Duodenal mucosa (tissue), 2 donors: ENCODE data around the gene CKMT2.
"Not testable (repeated sequence)": the region's sequence is repeated elsewhere in the genome, so short reads cannot be mapped to it uniquely, and the experiment has no call there.

Experiments used
- H3K27ac ChIP-seq: one replicate; pipeline ENCODE4 v1.7.0; 2013; ENCODE audit warnings: low read depth, low read length
- H3K27me3 ChIP-seq, 2 donors: one replicate each; pipeline ENCODE4 v1.7.0; 2013; ENCODE audit warnings: low read length in 2 of 2, control low read depth in 1 of 2; ENCODE audit not compliant: insufficient read depth in 2 of 2, control insufficient read depth in 1 of 2
- H3K36me3 ChIP-seq, 2 donors: one replicate each; pipeline ENCODE4 v1.7.0; 2013; ENCODE audit warnings: low read length in 2 of 2, control low read depth in 1 of 2; ENCODE audit not compliant: insufficient read depth in 2 of 2, control insufficient read depth in 1 of 2
- H3K4me1 ChIP-seq, 2 donors: one replicate each; pipeline ENCODE4 v1.7.0; 2013; ENCODE audit warnings: low read length in 2 of 2, control low read depth in 1 of 2; ENCODE audit not compliant: insufficient read depth in 2 of 2, control insufficient read depth in 1 of 2
- H3K4me3 ChIP-seq, 2 donors: one replicate each; pipeline ENCODE4 v1.7.0; 2013; ENCODE audit warnings: low read length in 2 of 2, low read depth in 1 of 2
- H3K9ac ChIP-seq, 2 donors: one replicate each; pipeline ENCODE4 v1.7.0; 2013; ENCODE audit warnings: low read length in 2 of 2, low read depth in 1 of 2
- H3K9me3 ChIP-seq, 2 donors: one replicate each; pipeline ENCODE4 v1.7.0; 2013; ENCODE audit warnings: low read length in 2 of 2, control low read depth in 1 of 2; ENCODE audit not compliant: control insufficient read depth in 1 of 2

The CKMT2 gene

GRCh38 chr5:81246697-81247096 is 13.6 kb downstream of the CKMT2 start:
- H3K9me3 ChIP-seq: no peaks in the 10 kb centered on the region
- H3K4me1 ChIP-seq: no peaks in the 10 kb centered on the region
- H3K27me3 ChIP-seq: no peaks in the 10 kb centered on the region
- H3K4me3 ChIP-seq: no peak overlapping the region
- H3K27ac ChIP-seq: no peak overlapping the region
- H3K36me3 ChIP-seq: peaks cover 0 to 5% of the 10 kb centered on the region in 2 donors
- no peak overlapping the region for H3K9ac ChIP-seq

GRCh38 chr5:81247441-81247972 is 14.4 kb downstream of the CKMT2 start:
- Histone ChIP-seq H3K27me3 (no peaks in the 10 kb centered on the region), H3K4me3 (no peak overlapping the region), H3K4me1 (no peaks in the 10 kb centered on the region), H3K27ac (no peak overlapping the region), H3K36me3 (peaks cover 0 to 5% of the 10 kb centered on the region in 2 donors), H3K9ac (no peak overlapping the region), H3K9me3 (no peaks in the 10 kb centered on the region)

GRCh38 chr5:81249240-81249639 is 16.1 kb downstream of the CKMT2 start:
- Histone ChIP-seq H3K4me3 (no peak overlapping the region), H3K36me3 (peaks cover 0 to 5% of the 10 kb centered on the region in 2 donors), H3K4me1 (no peaks in the 10 kb centered on the region), H3K27me3 (no peaks in the 10 kb centered on the region), H3K9ac (no peak overlapping the region), H3K9me3 (no peaks in the 10 kb centered on the region), H3K27ac (no peak overlapping the region)

GRCh38 chr5:81250004-81250403 is 16.9 kb downstream of the CKMT2 start:
- H3K27me3 ChIP-seq: no peaks in the 10 kb centered on the region
- no peak overlapping the region for H3K9ac ChIP-seq
- H3K9me3 ChIP-seq: no peaks in the 10 kb centered on the region
- H3K27ac ChIP-seq: no peak overlapping the region
- H3K4me1 ChIP-seq: no peaks in the 10 kb centered on the region
- peaks cover 0 to 5% of the 10 kb centered on the region in 2 donors for H3K36me3 ChIP-seq
- H3K4me3 ChIP-seq: no peak overlapping the region

GRCh38 chr5:81251922-81252321 is 18.8 kb downstream of the CKMT2 start:
- Histone ChIP-seq H3K9ac (no peak overlapping the region), H3K9me3 (no peaks in the 10 kb centered on the region), H3K27ac (no peak overlapping the region), H3K4me1 (no peaks in the 10 kb centered on the region), H3K36me3 (peaks cover 0 to 5% of the 10 kb centered on the region in 2 donors), H3K4me3 (no peak overlapping the region), H3K27me3 (no peaks in the 10 kb centered on the region)

- Histone ChIP-seq H3K36me3 (peaks cover 0 to 5% of the 10 kb centered on the region in 2 donors), H3K9ac (no peak overlapping the region)
Observed at GRCh38 chr5:81252904-81253303, 19.8 kb downstream of the CKMT2 start.

GRCh38 chr5:81253875-81254274 is 20.8 kb downstream of the CKMT2 start:
- no peaks in the 10 kb centered on the region for H3K9me3 ChIP-seq
- H3K4me1 ChIP-seq: no peaks in the 10 kb centered on the region

More at GRCh38 chr5:81252904-81253303, 19.8 kb downstream of the CKMT2 start:
- no peaks in the 10 kb centered on the region for H3K9me3 ChIP-seq
- H3K4me3 ChIP-seq: no peak overlapping the region
- no peak overlapping the region for H3K27ac ChIP-seq
- no peaks in the 10 kb centered on the region for H3K4me1 ChIP-seq
- H3K27me3 ChIP-seq: no peaks in the 10 kb centered on the region

GRCh38 chr5:81254886-81255559 is 21.9 kb downstream of the CKMT2 start:
- no peak overlapping the region for H3K9ac ChIP-seq
- no peak overlapping the region for H3K27ac ChIP-seq
- no peaks in the 10 kb centered on the region for H3K9me3 ChIP-seq
- H3K4me3 ChIP-seq: no peak overlapping the region
- no peaks in the 10 kb centered on the region for H3K4me1 ChIP-seq
- H3K27me3 ChIP-seq: no peaks in the 10 kb centered on the region
- H3K36me3 ChIP-seq: peaks cover 0 to 5% of the 10 kb centered on the region in 2 donors

More at GRCh38 chr5:81253875-81254274, 20.8 kb downstream of the CKMT2 start:
- H3K4me3 ChIP-seq: no peak overlapping the region
- peaks cover 0 to 5% of the 10 kb centered on the region in 2 donors for H3K36me3 ChIP-seq
- H3K27me3 ChIP-seq: no peaks in the 10 kb centered on the region
- no peak overlapping the region for H3K9ac ChIP-seq
- no peak overlapping the region for H3K27ac ChIP-seq

- no peak overlapping the region for H3K27ac ChIP-seq
- H3K9ac ChIP-seq: no peak overlapping the region
- H3K4me1 ChIP-seq: no peaks in the 10 kb centered on the region
- H3K27me3 ChIP-seq: no peaks in the 10 kb centered on the region
- H3K4me3 ChIP-seq: no peak overlapping the region
- H3K9me3 ChIP-seq: no peaks in the 10 kb centered on the region
- no peaks in the 10 kb centered on the region for H3K36me3 ChIP-seq
Observed at GRCh38 chr5:81256766-81257165, 23.6 kb downstream of the CKMT2 start.

GRCh38 chr5:81262796-81263195 is 29.7 kb downstream of the CKMT2 start:
- not testable (repeated sequence) for H3K36me3 ChIP-seq, H3K9me3 ChIP-seq, H3K9ac ChIP-seq, H3K4me1 ChIP-seq, H3K27ac ChIP-seq, H3K27me3 ChIP-seq, H3K4me3 ChIP-seq
